GM12874 (cell line): Measurements from ENCODE around the gene SLC2A11.

Experiments
- TF ChIP-seq, protein P1 (sequence below): IDR thresholded peaks from 2 replicates; pipeline ENCODE4 v1.5.1; 2011; ENCODE audit warnings: low read depth, mild to moderate bottlenecking, control low read depth, low read length, moderate library complexity; ENCODE audit not compliant: insufficient read depth

The SLC2A11 gene, protein sequence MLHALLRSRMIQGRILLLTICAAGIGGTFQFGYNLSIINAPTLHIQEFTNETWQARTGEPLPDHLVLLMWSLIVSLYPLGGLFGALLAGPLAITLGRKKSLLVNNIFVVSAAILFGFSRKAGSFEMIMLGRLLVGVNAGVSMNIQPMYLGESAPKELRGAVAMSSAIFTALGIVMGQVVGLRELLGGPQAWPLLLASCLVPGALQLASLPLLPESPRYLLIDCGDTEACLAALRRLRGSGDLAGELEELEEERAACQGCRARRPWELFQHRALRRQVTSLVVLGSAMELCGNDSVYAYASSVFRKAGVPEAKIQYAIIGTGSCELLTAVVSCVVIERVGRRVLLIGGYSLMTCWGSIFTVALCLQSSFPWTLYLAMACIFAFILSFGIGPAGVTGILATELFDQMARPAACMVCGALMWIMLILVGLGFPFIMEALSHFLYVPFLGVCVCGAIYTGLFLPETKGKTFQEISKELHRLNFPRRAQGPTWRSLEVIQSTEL

GRCh38 chr22:23857606-23858483 lies at the start of gene SLC2A11:
Gene SLC2A11 (plus strand): TSS chr22:23857875. CDS start chr22:23858000, 125 bp downstream.
- TF ChIP-seq, protein P1, sequence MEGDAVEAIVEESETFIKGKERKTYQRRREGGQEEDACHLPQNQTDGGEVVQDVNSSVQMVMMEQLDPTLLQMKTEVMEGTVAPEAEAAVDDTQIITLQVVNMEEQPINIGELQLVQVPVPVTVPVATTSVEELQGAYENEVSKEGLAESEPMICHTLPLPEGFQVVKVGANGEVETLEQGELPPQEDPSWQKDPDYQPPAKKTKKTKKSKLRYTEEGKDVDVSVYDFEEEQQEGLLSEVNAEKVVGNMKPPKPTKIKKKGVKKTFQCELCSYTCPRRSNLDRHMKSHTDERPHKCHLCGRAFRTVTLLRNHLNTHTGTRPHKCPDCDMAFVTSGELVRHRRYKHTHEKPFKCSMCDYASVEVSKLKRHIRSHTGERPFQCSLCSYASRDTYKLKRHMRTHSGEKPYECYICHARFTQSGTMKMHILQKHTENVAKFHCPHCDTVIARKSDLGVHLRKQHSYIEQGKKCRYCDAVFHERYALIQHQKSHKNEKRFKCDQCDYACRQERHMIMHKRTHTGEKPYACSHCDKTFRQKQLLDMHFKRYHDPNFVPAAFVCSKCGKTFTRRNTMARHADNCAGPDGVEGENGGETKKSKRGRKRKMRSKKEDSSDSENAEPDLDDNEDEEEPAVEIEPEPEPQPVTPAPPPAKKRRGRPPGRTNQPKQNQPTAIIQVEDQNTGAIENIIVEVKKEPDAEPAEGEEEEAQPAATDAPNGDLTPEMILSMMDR, result peak; percentile 39

- TF ChIP-seq, protein P1, result no peak
Observed at GRCh38 chr22:23812378-23812777, 45.3 kb upstream of the SLC2A11 start.

DNA sequence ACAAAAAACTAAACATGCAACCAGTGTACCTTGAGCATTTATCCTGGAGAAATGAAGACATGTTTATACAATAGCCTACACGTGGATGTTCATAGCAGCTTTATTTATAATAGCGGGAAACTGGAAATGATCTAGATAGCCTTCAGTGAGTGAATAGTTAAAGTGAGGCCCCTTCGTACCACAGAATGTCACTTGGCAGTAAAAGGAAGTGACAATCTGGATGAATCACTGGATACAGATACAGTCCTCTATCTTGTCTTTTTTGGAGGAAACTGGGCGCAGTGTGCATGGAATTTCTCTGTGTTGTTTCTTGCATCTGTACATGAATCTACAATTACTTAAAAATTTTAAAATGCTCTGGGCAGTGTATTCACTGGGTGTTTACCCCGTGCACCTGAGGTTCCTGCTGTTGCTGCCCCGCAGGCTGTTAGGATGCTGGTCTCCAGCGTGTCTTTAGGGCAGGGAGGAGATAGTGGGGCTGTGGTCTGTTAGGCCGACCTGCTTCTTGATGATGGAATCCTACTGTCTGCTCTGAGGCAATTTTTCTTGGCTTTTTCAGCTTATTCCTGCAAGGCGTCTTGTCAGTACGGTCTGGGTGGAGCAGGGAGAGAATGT lies 42.0 kb upstream of the SLC2A11 start:
- TF ChIP-seq, protein P1, result no peak

DNA sequence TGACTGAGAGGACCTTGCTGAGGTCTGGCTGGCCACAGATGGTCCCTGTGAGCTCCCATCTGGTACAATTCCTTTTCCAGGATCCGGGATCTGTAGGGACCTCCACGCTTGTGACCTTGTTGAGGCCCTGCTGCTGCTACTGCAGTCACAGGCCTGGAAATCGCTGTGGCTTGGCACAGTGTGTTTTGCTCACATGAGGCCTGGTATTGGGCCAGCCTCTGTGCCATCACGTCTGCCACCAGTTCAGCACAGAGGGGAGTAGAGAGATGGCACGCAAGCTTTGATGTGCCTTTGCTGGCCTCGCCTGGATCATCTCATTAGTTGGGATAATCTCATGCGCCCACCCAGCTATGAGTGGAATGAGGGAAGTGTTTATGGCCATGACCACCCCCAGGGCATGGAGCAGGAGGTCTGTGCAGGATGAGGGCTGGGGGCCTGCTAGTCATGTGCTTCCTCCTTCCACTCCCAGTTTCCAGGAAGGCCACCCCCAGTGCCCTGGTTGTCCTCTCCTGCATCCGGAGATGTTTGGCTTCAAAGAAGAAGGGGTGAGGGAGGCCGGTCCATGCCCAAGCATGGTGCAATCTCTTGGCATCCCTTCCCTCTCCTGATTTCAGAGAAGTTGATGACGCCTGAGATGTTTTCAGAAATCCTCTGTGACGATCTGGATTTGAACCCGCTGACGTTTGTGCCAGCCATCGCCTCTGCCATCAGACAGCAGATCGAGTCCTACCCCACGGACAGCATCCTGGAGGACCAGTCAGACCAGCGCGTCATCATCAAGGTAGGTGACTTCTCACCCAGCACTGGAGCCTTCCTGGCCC lies 41.3 kb upstream of the SLC2A11 start:
- TF ChIP-seq, protein P1, result no peak

GRCh38 chr22:23817146-23817545 lies 40.5 kb upstream of the SLC2A11 start:
- TF ChIP-seq, protein P1, result no peak

DNA sequence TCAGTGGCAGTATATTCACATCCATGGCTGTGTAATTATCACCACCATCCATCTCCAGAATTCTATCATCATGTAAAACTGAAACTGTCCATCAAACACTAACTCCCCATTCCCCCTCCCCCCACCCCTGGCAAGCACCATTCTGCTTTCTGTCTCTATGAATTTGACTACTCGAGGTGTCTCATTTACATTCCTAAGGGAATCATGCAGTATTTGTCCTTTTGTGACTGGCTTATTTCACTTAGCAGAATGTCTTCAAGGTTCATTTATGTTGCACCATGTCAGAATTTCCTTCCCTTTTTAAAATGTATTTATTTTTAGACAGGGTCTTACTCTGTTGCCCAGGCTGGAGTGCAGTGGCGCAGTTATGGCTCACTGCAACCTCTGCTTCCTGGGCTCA lies 39.1 kb upstream of the SLC2A11 start:
- TF ChIP-seq, protein P1, result no peak
